CD4-positive, alpha-beta T cell (primary cell): ENCODE measurements around the gene CD33. TPM values are rescaled to one million over a fixed set of nuclear protein-coding genes. Genes with fewer than 3 reads are reported as not detected.

Experiments used
- ATAC-seq: fragments of 200-7000 bp; cut with Tn5 transposase; one replicate; pipeline ENCODE4 v1.10.0; 2022; ENCODE audit warnings: mild to moderate bottlenecking; ENCODE audit not compliant: poor library complexity
- CTCF ChIA-PET: fragments of 350-600 bp; sonication (Branson Sonifier 250); formaldehyde crosslinking; loops from one replicate; lab custom pipeline; 2021; ENCODE audit warnings: antibody characterized with exemption, inconsistent platforms; lab: Charles Lee
- POLR2A ChIA-PET: fragments of 350-600 bp; sonication (Branson Sonifier 250); formaldehyde crosslinking; loops from one replicate; lab custom pipeline; 2021; ENCODE audit warnings: antibody characterized with exemption, inconsistent platforms; lab: Charles Lee
- DNase-seq, 14 experiments: peaks; one replicate each; pipeline ENCODE4 v3.0.0-alpha.2; 2013 to 2020; ENCODE audit warnings: mixed read lengths in 2 of 14
- H3K27ac ChIP-seq, 2 donors: one replicate each; pipeline versions ENCODE4 v1.5.1 to v1.7.0; 2013; ENCODE audit warnings: low read length in 2 of 2, low read depth in 1 of 2, mild to moderate bottlenecking in 1 of 2
- H3K27me3 ChIP-seq, 2 experiments: 1 replicate in 1 of 2; 2 replicates in 1 of 2; pipeline versions ENCODE4 v1.6.1 to v1.7.0; 2013; ENCODE audit warnings: low read length in 2 of 2, control low read depth in 1 of 2, mild to moderate bottlenecking in 1 of 2, moderate library complexity in 1 of 2; ENCODE audit not compliant: insufficient read depth in 2 of 2, control insufficient read depth in 1 of 2
- H3K36me3 ChIP-seq: one replicate; pipeline ENCODE4 v1.6.1; 2013; ENCODE audit warnings: low read length, control low read depth; ENCODE audit not compliant: insufficient read depth
- H3K4me1 ChIP-seq: one replicate; pipeline ENCODE4 v1.6.1; 2013; ENCODE audit warnings: low read length, control low read depth; ENCODE audit not compliant: insufficient read depth
- H3K4me3 ChIP-seq: one replicate; pipeline ENCODE4 v1.5.1; 2013; ENCODE audit warnings: mild to moderate bottlenecking, low read length, moderate library complexity
- H3K9me3 ChIP-seq, 2 experiments: 1 replicate in 1 of 2; 2 replicates in 1 of 2; pipeline versions ENCODE4 v1.6.1 to v1.7.0; 2013; ENCODE audit warnings: low read length in 2 of 2, mild to moderate bottlenecking in 2 of 2, control low read depth in 1 of 2, moderate library complexity in 1 of 2; ENCODE audit not compliant: control insufficient read depth in 1 of 2, insufficient read depth in 1 of 2
- H3K27ac Mint-ChIP-seq: one replicate; pipeline ENCODE4 v1.8.0; 2020; ENCODE audit warnings: mixed read lengths
- H3K27me3 Mint-ChIP-seq: one replicate; pipeline ENCODE4 v1.8.0; 2021; ENCODE audit warnings: mixed read lengths
- H3K36me3 Mint-ChIP-seq: one replicate; pipeline ENCODE4 v1.8.0; 2021; ENCODE audit warnings: low read depth, mixed read lengths
- H3K4me1 Mint-ChIP-seq: one replicate; pipeline ENCODE4 v1.8.0; 2021; ENCODE audit warnings: low read depth, mixed read lengths
- H3K4me3 Mint-ChIP-seq: one replicate; pipeline ENCODE4 v1.8.0; 2020; ENCODE audit warnings: mild to moderate bottlenecking, mixed read lengths
- H3K9me3 Mint-ChIP-seq: one replicate; pipeline ENCODE4 v1.8.0; 2020; ENCODE audit warnings: mixed read lengths
- intact Hi-C, 2 experiments: fragments of 100-400 bp; cut with DNase I in 1 of 2; cut with micrococcal nuclease in 1 of 2; formaldehyde crosslinking; loops; one replicate each; pipeline versions ENCODE4 v1.15.1 to v1.9.0; 2023 to 2025; cut with DNase I, micrococcal nuclease
- total RNA-seq, 174 experiments: library from RNA in 2 of 174; stranded (reverse) in 2 of 174; gene quantifications; one replicate each; pipeline ENCODE4 v1.2.3 and lab custom pipeline; 2021 to 2026
- TF ChIP-seq, protein P1 (sequence below): fragments of 200-600 bp; IDR thresholded peaks from one replicate; pipeline ENCODE4 v1.8.0; 2022; ENCODE audit warnings: antibody characterized with exemption, mild to moderate bottlenecking

CD33 gene
- total RNA-seq, 2 experiments from 2014 or later, result 0.60 to 1.7 TPM

DNA sequence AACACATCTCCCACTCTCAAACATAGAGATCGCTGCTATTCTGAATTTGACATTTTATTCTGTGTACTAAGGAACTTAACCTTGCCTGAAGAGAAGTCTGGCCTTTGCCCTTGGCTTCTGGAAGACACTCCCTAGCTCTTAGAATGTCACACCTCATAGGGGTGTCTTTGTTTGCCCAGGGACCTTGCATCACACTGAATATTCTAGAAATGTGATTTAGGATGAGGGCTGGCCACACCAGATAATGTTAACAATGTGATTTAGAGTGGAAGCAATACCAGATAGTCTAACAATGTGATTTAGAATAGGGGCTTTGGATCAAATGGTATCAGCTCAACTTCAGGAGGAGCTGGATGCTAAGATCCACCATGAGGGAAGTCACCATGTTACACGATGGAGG is 32.6 kb downstream of the CD33 start:
- TF ChIP-seq, protein P1, sequence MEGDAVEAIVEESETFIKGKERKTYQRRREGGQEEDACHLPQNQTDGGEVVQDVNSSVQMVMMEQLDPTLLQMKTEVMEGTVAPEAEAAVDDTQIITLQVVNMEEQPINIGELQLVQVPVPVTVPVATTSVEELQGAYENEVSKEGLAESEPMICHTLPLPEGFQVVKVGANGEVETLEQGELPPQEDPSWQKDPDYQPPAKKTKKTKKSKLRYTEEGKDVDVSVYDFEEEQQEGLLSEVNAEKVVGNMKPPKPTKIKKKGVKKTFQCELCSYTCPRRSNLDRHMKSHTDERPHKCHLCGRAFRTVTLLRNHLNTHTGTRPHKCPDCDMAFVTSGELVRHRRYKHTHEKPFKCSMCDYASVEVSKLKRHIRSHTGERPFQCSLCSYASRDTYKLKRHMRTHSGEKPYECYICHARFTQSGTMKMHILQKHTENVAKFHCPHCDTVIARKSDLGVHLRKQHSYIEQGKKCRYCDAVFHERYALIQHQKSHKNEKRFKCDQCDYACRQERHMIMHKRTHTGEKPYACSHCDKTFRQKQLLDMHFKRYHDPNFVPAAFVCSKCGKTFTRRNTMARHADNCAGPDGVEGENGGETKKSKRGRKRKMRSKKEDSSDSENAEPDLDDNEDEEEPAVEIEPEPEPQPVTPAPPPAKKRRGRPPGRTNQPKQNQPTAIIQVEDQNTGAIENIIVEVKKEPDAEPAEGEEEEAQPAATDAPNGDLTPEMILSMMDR, result no peak
- no peak overlapping the region for H3K4me3 Mint-ChIP-seq
- Histone ChIP-seq H3K4me1 (peaks cover 6% of the 10 kb centered on the region), H3K36me3 (no peaks in the 10 kb centered on the region), H3K27ac (no peak overlapping the region), H3K9me3 (no peaks in the 10 kb centered on the region), H3K4me3 (no peak overlapping the region), H3K27me3 (peaks cover 4 to 6% of the 10 kb centered on the region in 2 experiments)
- H3K9me3 Mint-ChIP-seq, result no peaks in the 10 kb centered on the region
- ATAC-seq (no peak), DNase-seq (no peak)
- peaks cover 20% of the 10 kb centered on the region for H3K27me3 Mint-ChIP-seq
- no peaks in the 10 kb centered on the region for H3K4me1 Mint-ChIP-seq
- no peaks in the 10 kb centered on the region for H3K36me3 Mint-ChIP-seq
- H3K27ac Mint-ChIP-seq, result no peak overlapping the region
- ChIA-PET CTCF (no interaction called here), POLR2A (no interaction called here)
- intact Hi-C loops, result loop anchor here in 1 of 2 experiments (10.0 kb wide), 1 partner anchor 323 kb away; no protein-coding TSS in a partner anchor

DNA sequence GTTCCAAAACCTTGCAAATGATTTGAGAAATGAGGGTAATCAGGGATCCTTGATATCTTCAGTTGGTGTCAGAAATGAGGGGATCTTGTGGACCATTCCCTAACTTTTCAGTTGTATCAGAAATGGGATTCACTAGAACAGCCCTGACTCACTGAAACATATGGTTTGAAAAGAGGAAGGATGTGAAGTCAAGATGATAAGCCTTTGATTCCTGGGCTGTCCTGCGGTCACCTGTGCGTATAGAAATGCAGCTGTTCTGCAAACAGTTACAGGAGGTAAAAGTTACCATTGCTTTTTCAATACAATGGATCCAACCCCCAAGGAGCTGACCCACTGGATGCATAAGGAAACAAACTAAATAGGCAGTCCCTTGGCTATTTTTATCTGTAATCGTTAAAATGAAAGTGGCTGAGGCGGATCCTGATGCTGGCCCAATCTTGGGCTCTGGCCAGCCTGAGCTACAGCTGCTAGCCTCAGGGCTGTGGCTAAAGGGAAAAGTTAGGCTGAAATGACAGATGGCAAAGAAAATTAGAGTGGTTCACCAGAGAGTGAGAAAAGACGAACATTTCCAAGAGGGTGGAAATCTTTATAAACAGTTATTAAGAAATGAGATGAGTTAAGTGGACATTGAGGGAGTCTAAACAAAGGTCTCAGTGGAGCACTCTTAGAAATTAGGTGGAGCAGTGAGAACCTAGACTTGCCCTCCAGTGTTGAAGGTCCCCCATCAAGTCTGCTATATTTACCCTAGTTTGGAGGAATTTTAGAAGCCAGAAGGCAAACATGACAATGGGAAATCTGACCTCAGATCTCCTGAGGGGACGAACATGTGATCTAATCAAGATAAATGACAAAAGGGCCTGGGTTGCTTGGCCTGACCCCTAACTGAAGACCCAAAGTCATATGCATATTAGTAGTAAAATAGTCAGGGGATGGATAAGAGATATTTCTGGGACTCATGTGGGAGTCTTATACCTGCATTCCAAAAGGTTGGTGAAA is 33.6 kb downstream of the CD33 start:
- Histone ChIP-seq H3K4me1 (peaks cover 6% of the 10 kb centered on the region), H3K9me3 (no peaks in the 10 kb centered on the region), H3K36me3 (no peaks in the 10 kb centered on the region), H3K27ac (no peak overlapping the region), H3K27me3 (peaks cover 4 to 6% of the 10 kb centered on the region in 2 experiments), H3K4me3 (no peak overlapping the region)
- CTCF ChIA-PET, result no interaction called here
- TF ChIP-seq, protein P1, result no peak
- intact Hi-C loops, result loop anchor here in 1 of 2 experiments (10.0 kb wide), 1 partner anchor 324 kb away; no protein-coding TSS in a partner anchor
- Mint-ChIP-seq H3K27me3 (peaks cover 21% of the 10 kb centered on the region), H3K4me3 (no peak overlapping the region), H3K36me3 (no peaks in the 10 kb centered on the region), H3K9me3 (no peaks in the 10 kb centered on the region), H3K4me1 (no peaks in the 10 kb centered on the region), H3K27ac (no peak overlapping the region)
- POLR2A ChIA-PET, result no interaction called here
- DNase-seq (no peak), ATAC-seq (no peak)

DNA sequence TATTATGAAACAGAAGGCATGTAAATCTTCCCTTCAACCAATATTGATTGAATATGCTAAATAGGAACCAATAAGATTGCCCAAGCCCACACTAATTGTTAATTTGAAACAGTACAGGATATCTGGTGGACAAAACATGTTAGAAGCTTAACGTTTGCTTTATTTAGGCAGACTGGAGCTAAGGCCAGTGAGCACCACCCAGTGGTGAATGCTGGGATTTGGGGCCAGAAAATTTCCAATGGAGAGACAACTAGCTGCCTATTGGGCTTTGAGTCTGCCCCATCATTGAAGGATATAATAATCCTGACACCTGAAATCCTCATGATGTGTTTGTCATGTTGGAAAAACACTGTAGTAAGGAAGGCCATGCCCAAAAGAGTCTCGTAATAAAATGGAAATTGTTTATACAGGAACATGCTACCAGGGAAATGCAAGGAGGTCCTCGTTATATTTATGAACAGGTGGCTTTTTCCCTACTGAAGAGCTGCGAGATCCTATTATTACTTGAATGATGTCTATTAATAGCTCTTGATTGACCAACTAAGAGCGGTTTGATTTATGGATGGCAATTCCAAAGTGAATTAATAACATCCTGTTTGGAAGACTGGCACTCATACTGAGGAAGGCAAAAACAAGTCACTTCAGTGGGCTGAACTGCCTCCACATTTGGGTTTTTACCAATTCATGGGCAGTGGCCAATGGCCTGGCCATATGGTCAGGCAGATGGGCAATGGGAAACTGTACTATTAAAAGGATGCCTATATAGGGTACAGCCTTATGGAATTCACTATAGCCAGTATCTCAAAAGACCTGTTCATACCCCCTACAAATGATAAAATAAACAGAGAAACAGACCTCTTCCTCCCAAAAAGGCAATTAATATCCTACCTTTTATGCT is 34.7 kb downstream of the CD33 start:
- CTCF ChIA-PET, result no interaction called here

More for the DNA sequence above, 34.7 kb downstream of the CD33 start:
- Mint-ChIP-seq H3K9me3 (no peaks in the 10 kb centered on the region), H3K36me3 (no peaks in the 10 kb centered on the region), H3K27me3 (peaks cover 30% of the 10 kb centered on the region), H3K4me1 (no peaks in the 10 kb centered on the region), H3K27ac (no peak overlapping the region), H3K4me3 (no peak overlapping the region)
- POLR2A ChIA-PET, result no interaction called here
- no peaks in the 10 kb centered on the region for H3K9me3 ChIP-seq
- H3K27ac ChIP-seq, result no peak overlapping the region
- intact Hi-C loops, result loop anchor here in 1 of 2 experiments (10.0 kb wide), 1 partner anchor 325 kb away; no protein-coding TSS in a partner anchor
- H3K4me1 ChIP-seq, result peaks cover 3% of the 10 kb centered on the region
- no peak overlapping the region for H3K4me3 ChIP-seq
- H3K27me3 ChIP-seq, result peaks cover 4 to 6% of the 10 kb centered on the region in 2 experiments
- TF ChIP-seq, protein P1, result peak; percentile 63
- ATAC-seq (peak; percentile 32), DNase-seq (peak in 8 of 14 experiments; percentile 4 to 45 (median 34))
- no peaks in the 10 kb centered on the region for H3K36me3 ChIP-seq
